Hepatic stellate cell (primary cell): ENCODE measurements around the gene PREX1.
A peak's percentile ranks its signal among the peaks of the same experiment; 100 is the strongest.

Experiments
- DNase-seq: peaks from one replicate; pipeline ENCODE4 v3.0.0; 2011; ENCODE audit warnings: low spot score

The PREX1 gene

GRCh38 chr20:48679599-48679998, 148.2 kb downstream of the PREX1 start:
- DNase-seq = no peak

- DNase-seq = no peak
Observed at GRCh38 chr20:48679011-48679410, 148.8 kb downstream of the PREX1 start.

GRCh38 chr20:48678421-48678820, 149.4 kb downstream of the PREX1 start:
- no peak for DNase-seq

- no peak for DNase-seq
Observed at GRCh38 chr20:48676795-48677460, 150.9 kb downstream of the PREX1 start.

GRCh38 chr20:48676125-48676524, 151.7 kb downstream of the PREX1 start:
- DNase-seq = no peak

- no peak for DNase-seq
Observed at GRCh38 chr20:48674461-48674860, 153.3 kb downstream of the PREX1 start.

- no peak for DNase-seq
Observed at GRCh38 chr20:48673507-48673906, 154.3 kb downstream of the PREX1 start.

GRCh38 chr20:48672324-48672723, 155.5 kb downstream of the PREX1 start:
- DNase-seq = no peak

- no peak for DNase-seq
Observed at GRCh38 chr20:48671141-48671540, 156.7 kb downstream of the PREX1 start.

GRCh38 chr20:48669946-48670605, 157.7 kb downstream of the PREX1 start:
- DNase-seq = no peak

GRCh38 chr20:48668451-48668946, 159.3 kb downstream of the PREX1 start:
- no peak for DNase-seq

- no peak for DNase-seq
Observed at GRCh38 chr20:48667889-48668413, 159.8 kb downstream of the PREX1 start.

- DNase-seq = no peak
Observed at GRCh38 chr20:48667481-48667880, 160.3 kb downstream of the PREX1 start.

GRCh38 chr20:48665785-48666184, 162.0 kb downstream of the PREX1 start:
- DNase-seq = no peak

GRCh38 chr20:48662711-48663110, 165.1 kb downstream of the PREX1 start:
- no peak for DNase-seq

GRCh38 chr20:48661575-48662455, 166.0 kb downstream of the PREX1 start:
- DNase-seq = no peak

GRCh38 chr20:48660788-48661187, 167.0 kb downstream of the PREX1 start:
- DNase-seq = no peak

- DNase-seq = no peak
Observed at GRCh38 chr20:48659858-48660257, 167.9 kb downstream of the PREX1 start.

- DNase-seq = no peak
Observed at GRCh38 chr20:48658505-48658904, 169.3 kb downstream of the PREX1 start.

GRCh38 chr20:48658198-48658476, 169.7 kb downstream of the PREX1 start:
- DNase-seq = no peak

GRCh38 chr20:48657426-48658197, 170.2 kb downstream of the PREX1 start:
- peak; percentile 93 for DNase-seq

- DNase-seq = peak; percentile 27
Observed at GRCh38 chr20:48656661-48657211, 171.1 kb downstream of the PREX1 start.
